HG03460 (cell line): ENCODE data around the gene LAPTM5.

Experiments
- ATAC-seq: cut with Tn5 transposase; IDR thresholded peaks from one replicate; pipeline ENCODE4 v1.9.1; 2021; ENCODE audit not compliant: unreplicated experiment

Gene LAPTM5

DNA sequence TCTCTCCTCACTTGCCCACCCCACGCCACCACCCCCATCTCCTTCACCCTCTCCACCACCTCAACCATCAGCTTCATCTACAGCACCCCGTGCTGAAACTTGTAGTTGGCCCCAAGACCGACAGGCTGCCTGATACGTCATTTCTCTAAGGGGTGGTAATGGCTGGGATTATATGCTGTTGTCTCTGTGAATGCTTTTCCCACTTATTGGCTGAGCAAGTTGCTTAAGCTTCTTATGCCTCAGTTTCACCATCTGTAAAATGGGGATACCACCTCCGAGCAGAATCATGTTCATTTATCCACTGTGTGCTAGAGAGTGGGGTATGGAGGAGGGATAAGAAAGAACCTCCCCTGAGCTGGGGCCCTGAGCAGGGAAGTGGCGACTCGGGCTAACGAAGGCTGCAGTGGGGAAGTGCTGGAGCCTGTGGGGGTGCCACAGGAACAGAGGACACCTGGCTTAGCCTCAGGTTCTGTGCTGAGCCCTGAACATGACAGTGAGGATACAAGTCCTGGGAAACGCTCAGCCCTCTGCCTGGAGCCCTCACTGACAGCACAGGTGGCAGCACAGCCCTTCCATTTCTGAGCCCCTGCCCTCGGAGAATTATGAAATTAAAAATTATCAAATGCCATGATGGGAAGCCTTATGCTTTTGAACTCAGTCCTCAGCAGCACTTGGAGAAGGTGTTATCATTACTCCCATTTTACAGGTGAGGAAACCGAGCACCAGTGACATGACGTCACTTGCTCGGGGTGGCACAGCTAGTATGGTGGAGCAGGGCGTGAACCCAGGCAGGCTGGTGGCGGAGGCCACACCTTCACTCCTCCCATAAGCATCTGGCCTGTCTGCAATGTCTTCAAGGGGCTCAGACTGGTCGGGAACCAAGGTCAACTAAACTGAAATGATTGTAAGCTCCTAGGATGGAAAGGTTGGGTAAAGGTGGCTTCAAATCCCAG, 37.0 kb downstream of the LAPTM5 start:
- no peak for ATAC-seq

DNA sequence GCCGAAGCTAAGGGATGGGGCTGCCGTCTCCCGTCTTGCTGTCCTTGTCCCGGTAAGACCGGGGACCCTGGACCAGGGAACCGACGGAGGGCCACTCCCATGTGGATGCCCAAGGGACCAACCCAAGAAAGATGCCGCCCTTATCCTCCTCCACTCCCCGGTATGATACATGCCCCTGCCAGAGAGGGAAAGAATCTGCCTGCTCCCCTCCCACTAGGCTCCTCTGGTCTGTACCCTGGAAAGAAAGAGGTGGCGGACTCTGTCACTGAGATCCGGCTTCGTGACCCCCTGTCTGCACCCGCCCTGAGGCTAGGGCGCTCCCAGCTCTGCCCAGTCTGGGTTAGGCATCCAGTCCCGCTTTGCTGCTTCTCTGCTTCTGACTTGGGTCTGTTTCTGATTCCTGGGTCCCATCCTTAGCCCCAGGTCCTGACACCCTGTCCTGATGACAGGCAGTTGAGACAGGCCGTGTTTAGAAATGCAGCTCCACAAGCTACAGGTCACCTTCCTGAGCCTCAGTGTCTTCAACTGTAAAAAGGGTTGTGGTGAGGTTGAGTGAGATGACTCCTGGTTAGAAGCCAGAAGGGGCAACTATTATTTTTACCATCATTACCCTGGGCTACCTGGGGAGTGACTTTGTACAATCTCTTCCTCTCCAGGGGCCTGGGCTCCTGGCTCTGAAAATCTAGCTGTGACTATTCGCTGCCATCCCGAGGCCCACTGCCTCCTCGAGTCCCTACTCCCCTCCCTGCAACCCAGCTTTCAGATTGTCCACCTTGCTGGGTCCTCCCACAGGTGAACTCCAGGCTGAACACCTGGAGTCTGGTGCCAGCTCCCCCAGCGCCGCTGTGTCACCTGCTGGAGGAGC, 37.9 kb downstream of the LAPTM5 start:
- ATAC-seq, result no peak

DNA sequence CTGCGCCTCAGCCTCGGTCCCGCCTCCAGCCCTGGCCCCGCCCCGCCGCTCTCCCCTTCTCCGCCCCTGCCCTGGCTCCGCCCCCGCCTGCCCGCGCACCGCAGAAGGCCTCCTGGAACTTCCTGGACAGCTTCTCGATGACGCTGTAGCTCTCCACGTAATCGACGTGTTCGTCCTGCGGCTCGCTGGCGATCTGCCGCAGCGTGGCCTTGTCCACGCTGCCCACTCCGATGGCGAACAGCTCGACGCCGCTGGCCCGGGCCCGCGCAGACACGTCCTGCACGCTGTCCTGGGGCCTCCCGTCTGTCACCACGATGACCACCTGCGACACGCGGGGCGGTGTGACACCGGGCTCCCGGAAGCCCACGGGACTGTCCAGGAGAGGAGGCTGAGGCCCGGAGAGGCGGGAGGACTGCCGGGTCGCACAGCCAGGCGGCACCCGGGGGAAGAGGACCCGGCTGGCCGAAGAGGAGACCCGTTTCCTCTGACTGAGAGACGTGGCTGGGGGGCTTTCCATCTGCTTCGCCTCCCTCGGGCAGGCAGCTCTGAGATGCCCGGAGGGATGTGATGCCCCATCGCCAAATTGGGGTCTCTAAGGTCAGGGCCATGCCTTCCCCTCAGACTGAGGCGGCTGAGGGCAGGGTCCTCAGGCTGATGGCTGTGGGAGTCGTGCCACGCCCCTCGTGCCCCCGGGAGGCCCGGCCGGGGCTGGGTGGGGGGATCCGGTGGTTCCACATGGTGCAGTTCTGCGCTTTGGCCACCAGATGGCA, 38.8 kb downstream of the LAPTM5 start:
- ATAC-seq, result peak; percentile 59

DNA sequence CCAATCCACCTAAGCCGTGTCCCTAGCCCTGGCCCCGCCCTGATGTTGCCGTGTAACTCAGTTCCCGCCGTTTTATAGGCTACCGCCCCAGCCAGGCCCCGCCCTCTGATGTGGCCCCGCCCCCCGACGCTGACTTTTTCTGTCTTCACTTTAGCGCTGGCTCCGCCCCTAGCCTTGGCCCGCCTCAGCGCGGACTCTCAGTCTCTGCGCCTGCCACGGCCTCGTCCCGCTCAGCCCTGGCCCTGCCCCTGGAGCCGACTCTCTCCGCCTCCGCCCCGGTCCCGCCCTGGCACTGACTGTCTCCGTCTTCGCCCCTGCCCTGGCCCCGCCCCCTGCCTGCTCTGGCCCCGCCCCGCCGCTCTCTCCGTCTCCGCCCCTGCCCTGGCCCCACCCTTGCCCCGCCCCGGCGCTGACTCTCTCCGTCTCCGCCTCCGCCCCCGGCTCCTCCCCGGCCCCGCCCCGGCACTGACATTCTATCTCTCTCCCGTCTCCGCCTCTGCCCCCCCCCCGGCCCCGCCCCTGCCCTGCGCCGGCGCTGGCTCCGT, 39.4 kb downstream of the LAPTM5 start:
- ATAC-seq, result peak; percentile 84

DNA sequence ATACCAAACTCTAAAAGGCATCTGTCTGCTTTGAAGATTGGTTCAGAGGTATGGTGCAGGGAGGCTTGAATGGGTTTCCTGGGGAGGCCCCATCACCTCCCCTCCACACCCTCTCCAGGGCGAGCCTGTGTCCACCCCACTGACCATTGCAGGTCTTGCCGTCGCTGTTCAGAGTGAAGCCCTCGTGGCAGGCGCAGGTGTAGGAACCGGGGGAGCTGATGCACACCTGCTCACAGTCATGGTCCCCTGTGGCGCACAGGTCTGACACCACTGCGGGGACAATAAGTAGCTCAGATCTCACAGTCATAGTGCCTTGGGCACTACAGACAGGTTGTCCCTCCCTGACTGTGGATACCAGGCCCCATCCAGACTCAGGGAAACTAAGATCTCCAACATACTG, 40.9 kb downstream of the LAPTM5 start:
- ATAC-seq, result no peak

DNA sequence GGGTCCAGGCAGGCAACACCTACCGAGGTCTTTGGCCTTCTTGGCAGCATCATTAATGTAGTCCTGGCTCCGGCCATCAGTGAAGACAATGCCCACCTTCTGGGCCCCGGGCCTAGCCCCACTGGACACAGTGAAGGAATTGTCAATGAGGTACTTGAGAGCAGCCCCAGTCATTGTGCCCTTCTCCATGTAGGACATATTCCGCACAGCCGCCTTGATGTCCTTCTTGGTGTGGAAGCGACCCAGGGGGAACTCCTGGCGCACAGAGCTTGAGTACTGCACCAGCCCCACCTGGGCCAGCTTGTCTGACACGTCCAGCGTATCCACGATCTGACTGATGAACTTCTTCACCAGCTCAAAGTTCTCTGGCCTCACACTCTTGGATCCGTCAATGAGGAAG, 41.7 kb downstream of the LAPTM5 start:
- no peak for ATAC-seq

DNA sequence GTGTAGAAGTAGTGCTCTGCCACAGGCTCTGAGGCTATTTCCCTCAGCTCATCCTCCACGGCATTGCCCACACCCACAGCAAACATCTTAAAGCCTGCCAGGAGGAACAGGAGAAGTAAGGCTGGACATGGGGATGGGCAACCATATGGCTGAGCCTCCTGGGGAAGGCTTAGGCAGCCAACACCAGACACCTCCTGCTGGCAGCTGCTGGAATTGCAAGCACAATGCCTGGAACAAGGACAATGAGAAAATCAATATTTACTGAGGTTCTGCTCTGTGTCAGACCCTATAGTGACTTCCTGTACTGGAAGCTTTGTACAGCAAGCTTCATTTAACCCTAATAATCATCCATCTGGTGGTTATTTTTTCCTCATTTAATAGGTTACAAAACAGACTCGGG, 42.4 kb downstream of the LAPTM5 start:
- ATAC-seq, result no peak

DNA sequence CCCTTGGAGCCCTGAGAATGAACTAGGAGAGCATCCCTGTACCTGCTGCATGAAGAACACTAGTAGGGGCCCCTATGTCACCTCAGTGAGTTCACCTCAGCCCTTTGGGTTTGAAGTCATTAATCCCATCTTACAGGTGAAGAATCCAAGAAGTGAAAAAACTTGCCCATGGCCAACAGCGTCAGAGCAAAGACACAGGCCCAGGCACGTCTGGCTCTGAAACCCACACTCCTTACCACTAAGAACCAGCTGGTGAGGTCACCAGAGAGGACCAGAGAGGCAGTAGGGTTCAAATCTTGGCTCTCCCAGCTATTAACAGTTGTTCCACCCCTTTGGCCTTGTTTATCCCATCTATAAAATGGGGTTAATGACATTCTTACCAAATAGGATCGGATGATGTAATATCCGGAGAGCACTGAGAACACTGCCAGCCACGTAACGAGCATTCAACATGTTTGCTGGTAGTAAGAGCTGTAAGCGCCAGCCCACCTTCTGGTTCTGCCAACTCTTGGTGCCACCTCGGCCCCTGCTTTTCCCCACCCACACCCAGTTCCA, 43.0 kb downstream of the LAPTM5 start:
- no peak for ATAC-seq

DNA sequence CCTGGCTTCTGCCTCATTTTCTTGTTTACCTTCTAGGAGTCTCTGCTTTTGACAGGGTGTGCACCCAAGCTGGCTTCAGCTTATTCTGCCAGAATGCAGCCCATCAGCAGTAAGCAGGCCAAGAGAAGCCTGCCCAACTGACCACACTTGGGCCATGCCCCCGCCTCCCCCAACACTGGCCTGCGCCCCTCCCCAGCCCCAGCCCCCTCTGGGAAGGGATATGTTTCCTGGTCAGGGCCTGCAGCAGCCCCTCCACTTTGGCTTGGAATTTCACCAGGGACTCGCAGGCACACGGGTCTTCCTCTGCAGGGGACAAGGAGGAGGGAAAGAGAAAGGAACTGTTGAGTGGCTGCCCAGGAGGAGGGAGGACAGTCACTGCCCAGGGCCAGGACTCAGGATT, 43.5 kb downstream of the LAPTM5 start:
- ATAC-seq, result no peak

DNA sequence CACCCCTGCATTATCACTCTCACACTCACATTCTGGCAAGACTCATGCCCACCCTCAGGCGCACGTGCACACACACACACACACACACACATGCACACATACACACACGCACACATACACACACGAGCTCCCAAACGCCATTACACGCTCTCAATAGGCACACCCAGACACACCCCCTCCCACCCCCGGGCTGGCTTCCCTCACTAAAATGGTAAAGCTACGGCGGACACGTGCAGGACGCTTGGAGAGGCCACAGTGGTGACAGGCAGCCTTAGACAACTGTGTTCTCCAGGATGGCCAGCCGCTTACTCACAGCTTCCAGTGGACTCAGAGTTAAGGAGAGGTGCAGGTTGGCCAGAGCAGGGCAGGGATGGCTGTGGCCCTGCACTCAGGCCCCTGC, 44.3 kb downstream of the LAPTM5 start:
- ATAC-seq, result no peak

DNA sequence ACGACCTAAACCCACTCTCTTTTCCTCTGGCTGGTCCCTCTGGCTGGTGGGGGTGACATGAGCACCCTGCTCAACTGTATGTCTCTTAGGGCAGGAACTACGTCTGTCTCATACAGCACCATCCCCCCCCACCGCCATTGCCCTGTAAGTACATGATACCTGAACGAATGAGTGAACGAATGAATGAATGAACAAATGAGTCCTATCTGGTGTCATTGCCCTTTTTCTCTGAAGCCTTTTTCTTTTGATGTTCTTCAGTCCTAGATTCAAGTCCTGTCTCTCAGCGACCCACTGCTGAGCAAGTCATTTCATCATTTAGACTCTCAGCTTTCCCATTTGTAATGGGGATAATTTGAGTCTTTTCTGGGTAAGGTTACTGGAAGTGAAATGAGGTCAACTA, 45.0 kb downstream of the LAPTM5 start:
- ATAC-seq, result no peak

DNA sequence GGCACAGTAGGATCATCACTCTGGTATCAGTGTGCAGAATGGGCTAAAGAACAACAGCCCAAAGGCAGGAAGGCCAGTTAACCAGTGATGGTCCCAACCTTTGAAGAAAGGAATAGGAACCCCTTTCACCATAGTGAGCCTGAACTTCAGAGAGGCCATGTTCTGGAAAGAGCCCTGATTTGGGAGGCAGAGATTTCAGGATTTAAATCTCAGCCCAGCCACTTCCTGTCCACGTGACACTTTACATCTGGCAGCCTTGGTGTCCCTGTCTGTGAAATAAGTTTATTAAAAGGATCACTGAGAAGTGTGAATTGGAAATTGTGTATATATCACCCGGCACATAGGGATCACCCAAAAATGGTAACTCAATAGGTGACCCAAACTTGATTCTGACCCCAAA, 47.2 kb downstream of the LAPTM5 start:
- no peak for ATAC-seq

DNA sequence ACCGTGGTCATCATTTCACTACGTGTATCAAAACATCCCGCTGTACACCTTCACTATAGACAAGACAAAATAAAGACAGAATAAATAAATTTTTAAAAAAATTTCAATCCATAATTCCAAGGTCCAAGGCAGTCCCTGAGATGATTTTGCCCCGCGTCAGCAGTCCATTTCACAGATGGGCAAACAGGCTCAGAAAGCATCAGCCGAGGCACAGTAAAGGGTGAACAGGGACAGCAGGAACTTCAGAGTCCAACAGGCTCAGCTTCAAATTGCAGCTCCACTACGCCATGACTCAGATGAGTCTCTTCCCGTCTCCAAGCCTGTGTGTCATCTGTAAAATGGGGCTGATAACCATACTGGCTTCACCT, 49.2 kb downstream of the LAPTM5 start:
- no peak for ATAC-seq

DNA sequence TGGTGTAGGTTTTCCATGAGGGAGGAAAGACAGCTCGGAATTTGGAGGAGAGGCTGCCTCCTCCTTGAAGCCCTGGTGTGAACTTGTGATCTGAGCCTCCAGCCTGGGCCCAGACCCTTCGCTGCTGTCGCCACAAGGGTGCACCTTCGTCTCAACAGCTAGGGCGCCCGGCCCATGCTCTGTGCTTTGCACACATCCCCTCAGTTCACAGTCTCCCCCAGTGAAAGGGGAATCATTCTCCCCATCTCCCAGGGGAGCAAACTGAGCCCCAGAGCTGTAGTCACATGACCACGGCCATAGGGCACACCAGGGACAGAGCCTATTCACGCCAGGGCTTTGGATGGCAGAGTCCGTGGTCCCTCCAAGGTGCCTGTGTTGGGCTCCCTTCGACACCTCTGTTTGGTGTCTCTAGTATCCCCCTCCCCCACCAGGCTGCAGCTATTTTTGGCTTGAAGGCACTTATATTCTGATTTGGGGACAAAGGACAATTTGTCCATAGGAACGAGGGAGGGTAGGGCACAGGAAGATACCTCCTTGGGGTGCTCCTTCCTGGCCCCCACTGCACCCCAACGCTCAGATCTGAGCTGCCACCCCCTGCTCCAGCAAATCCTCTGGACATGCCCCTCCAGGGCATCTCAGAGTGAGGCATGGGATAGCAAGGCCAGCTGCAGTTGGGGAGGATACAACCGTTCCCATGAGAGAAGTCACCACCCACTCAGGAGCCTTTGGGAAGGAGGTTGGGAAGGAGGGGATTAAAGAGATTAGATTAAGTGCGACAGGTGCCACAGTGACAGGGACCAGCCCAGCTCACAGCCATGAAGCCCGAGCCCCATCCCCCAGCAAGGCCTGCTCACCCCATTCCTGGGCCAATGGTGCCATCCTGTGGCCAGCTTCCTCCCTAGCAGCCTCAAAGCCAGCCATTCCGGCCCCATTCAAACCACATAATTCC, 49.9 kb downstream of the LAPTM5 start:
- ATAC-seq, result no peak

DNA sequence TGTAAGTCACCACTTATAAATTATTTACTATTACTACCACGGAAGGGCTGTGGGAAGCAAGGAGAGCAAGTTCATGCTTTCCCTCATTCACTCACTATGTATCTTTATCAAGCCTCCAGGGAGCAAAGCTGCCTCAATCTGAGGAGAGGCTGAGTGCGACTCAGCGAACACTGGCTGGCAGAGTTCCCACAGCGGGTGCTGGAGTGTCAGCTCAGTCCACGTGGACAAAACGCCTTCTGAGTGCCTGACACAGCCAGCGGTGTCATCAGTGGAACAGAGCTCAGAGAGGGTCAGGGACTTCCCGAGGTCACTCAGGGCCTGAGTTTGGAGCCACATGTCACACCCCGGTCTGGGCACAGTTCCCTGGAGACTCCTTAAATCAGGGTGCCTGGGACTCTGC, 51.0 kb downstream of the LAPTM5 start:
- no peak for ATAC-seq

DNA sequence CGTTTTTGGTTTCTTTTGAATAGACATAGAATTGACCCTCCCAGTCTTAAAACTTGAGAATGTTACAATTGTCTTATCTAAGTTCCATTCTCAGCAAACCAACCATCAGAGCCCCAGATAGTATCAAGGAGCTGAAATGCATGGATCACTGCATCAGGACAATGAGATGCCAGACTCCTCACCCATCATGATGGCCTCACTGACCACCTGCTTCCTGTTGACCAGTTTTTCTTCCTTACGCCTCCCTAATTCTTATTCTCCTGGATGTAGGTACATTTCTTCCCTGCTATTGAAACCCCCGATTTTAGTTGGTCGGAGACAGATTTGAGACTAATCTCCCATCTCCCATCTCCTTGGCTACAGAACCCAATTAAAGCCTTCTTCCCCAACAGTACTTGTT, 51.9 kb downstream of the LAPTM5 start:
- ATAC-seq, result no peak

DNA sequence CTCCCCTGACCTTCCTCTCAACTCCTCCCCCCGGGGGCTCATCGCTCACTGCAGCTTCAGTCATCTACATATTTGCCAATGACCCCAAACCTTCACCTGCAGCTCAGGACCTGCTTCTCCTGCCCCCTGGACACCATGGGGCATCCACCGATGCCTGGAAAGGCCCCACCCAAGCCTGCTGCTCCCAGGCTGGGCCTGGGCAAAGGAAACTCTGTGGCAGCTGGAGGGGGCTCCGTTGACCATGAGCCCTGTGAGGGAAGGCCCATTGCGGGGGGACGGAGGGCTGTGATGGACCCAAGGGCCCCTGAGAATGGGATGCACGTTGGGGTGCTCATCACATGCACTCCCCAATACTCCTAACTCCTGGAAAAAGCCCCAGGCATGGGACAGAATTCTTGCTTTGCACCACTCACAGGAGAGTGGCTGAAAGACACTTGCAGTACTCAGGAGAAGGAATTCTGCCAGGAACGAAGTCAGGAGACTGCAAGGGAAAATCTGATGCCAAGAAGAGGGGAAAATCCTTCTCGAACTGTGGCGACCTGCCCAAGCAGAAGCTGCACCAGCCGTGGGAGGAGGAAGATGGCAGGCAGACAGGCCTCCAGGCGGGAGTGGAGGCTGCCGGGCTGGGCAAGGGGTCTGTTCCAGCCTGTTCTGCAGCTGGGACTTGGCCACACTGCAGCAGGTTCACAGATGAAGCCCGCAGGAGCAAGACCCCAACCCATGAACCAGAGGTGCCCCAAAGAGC, 52.6 kb downstream of the LAPTM5 start:
- ATAC-seq, result no peak

DNA sequence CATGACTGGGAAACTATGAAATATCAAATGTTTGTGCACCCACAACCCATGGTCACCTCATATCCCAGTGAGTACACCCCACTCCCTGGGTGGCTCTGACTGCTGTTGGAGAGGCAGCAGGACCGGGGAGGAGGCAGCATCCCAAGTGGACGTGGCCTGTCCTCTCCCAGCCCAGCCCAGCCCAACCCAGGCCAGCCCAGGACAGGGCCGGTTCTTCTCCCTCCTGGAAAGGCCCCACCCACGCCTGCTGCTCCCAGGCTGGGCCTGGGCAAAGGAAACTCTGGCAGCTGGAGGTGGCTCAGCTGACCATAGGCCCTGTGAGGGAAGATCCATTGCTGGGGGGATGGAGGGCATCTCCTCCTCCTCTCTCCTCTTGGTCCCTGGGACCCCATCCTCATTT, 53.3 kb downstream of the LAPTM5 start:
- ATAC-seq, result no peak

DNA sequence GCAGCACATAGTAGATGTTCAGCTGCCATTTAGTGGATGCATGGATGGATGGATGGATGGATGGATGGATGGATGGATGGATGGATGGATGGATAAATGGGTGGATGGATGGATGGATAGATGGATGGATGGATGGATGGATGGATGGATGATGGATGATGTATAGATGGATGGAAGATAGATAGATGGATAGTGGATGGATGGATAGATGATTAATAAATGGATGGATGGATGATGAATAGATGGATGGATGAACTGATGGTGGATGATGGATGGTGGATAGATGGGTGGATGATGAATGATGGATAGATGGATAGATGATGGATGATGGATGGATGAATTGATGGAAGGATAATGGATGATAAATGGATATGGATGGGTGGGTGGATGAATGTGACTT, 54.8 kb downstream of the LAPTM5 start:
- no peak for ATAC-seq
